ENCODE data around the gene PROSER2.

GRCh38 chr10:11895108-11895466, 71.9 kb downstream of the PROSER2 start:
- no peak for TF ChIP-seq CTCF (optimal IDR thresholded peaks at IDR 0.05 in 1 of 3, IDR thresholded peaks at IDR 0.05 in 1 of 3, conservative IDR thresholded peaks at IDR 0.05 in 1 of 3; ENCODE audit: extremely low read depth in 1 of 3, insufficient read depth in 2 of 3, low read length in 3 of 3)
- no peak for TF ChIP-seq EZH2 (IDR thresholded peaks at IDR 0.05; ENCODE audit: low read length)
